Vagina (tissue), 2 donors: ENCODE data around the gene OR10H3. TPM values are rescaled to one million over a fixed set of nuclear protein-coding genes. Genes with fewer than 3 reads are reported as not detected.

Source experiments
- DNase-seq, 2 donors: peaks; one replicate each; pipeline ENCODE4 v3.0.0-alpha.2; 2017; ENCODE audit errors: extremely low spot score in 2 of 2
- H3K27ac ChIP-seq: fragments of 200-600 bp; sonication (generic); one replicate; pipeline ENCODE4 v1.5.1; 2019
- H3K27me3 ChIP-seq: fragments of 200-600 bp; sonication (generic); one replicate; pipeline ENCODE4 v1.5.1; 2019
- H3K36me3 ChIP-seq, 2 donors: fragments of 200-600 bp; sonication (generic); one replicate each; pipeline ENCODE4 v1.5.1; 2017 to 2019
- H3K4me1 ChIP-seq: fragments of 200-600 bp; sonication (generic); one replicate; pipeline ENCODE4 v1.5.1; 2019
- H3K4me3 ChIP-seq, 2 donors: fragments of 200-600 bp; sonication (generic); 1 replicate in 1 of 2; 2 replicates in 1 of 2; pipeline ENCODE4 v1.5.1; 2016 to 2019
- H3K9me3 ChIP-seq: fragments of 200-600 bp; sonication (generic); one replicate; pipeline ENCODE4 v1.5.1; 2019
- POLR2A ChIP-seq, 2 donors: fragments of 450-650 bp; IDR thresholded peaks; one replicate each; pipeline ENCODE4 v1.6.1; 2017; ENCODE audit warnings: antibody characterized with exemption in 2 of 2, mild to moderate bottlenecking in 2 of 2, moderate library complexity in 2 of 2
- POLR2AphosphoS5 ChIP-seq, 2 donors: sonication (generic); formaldehyde crosslinking; IDR thresholded peaks; one replicate each; pipeline ENCODE4 v1.9.0; 2017; ENCODE audit warnings: antibody characterized with exemption in 2 of 2, mild to moderate bottlenecking in 2 of 2, low read depth in 1 of 2; ENCODE audit not compliant: insufficient read depth in 1 of 2
- intact Hi-C: fragments of 100-400 bp; cut with DNase I; formaldehyde crosslinking; loops from one replicate; pipeline ENCODE4 v1.15.1; 2023
- total RNA-seq: library from RNA; depleted of rRNA; stranded (reverse); fragments of >200 nt; gene quantifications from one replicate; pipeline ENCODE4 v1.2.3, GENCODE V29; 2016
- TF ChIP-seq, protein P1 (sequence below), 3 experiments: fragments of 450-650 bp in 2 of 3; fragments of 200-600 bp in 1 of 3; sonication (generic) in 1 of 3; IDR thresholded peaks; one replicate each; pipeline ENCODE4 v1.5.1; 2017 to 2019; ENCODE audit warnings: antibody characterized with exemption in 3 of 3, mild to moderate bottlenecking in 2 of 3, moderate library complexity in 2 of 3

The OR10H3 gene, protein sequence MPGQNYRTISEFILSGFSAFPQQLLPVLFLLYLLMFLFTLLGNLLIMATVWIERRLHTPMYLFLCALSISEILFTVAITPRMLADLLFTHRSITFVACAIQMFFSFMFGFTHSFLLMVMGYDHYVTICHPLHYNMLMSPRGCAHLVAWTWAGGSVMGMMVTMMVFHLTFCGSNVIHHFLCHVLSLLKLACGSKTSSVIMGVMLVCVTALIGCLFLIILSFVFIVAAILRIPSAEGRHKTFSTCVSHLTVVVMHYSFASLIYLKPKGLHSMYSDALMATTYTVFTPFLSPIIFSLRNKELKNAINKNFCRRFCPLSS
- total RNA-seq: not detected

DNA sequence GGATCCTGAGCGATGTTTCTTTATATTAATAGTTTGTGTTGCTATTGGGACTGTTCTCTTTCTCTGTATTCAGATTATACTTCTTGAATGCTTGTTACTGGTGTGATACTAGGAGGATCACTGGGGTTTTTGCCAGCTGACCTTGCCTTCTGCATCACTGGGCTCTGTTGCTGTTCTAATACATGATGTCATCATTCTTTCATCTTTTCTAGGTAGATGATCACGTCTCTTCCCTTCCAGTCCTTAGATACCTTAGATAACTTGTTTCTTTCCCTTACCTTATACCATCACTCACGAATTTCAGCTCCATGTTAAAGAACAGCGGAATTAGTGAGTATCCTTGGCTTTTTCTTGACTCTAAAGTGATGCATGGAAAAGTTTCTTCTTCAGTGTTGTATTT lies at the start of gene OR10H3:
Gene OR10H3, plus strand, starts transcription at position 264 of the 400 bp plus-strand sequence. CDS start 3,408 bp downstream, outside the sequence.
- intact Hi-C loops: no loop called here
- H3K27me3 ChIP-seq: no peaks in the 10 kb centered on the region
- H3K9me3 ChIP-seq: no peaks in the 10 kb centered on the region
- no peak for DNase-seq
- TF ChIP-seq POLR2AphosphoS5 (IDR thresholded peaks at IDR 0.05; ENCODE audit: insufficient read depth in 1 of 2, low read depth in 1 of 2): no peak
- TF ChIP-seq, protein P1, sequence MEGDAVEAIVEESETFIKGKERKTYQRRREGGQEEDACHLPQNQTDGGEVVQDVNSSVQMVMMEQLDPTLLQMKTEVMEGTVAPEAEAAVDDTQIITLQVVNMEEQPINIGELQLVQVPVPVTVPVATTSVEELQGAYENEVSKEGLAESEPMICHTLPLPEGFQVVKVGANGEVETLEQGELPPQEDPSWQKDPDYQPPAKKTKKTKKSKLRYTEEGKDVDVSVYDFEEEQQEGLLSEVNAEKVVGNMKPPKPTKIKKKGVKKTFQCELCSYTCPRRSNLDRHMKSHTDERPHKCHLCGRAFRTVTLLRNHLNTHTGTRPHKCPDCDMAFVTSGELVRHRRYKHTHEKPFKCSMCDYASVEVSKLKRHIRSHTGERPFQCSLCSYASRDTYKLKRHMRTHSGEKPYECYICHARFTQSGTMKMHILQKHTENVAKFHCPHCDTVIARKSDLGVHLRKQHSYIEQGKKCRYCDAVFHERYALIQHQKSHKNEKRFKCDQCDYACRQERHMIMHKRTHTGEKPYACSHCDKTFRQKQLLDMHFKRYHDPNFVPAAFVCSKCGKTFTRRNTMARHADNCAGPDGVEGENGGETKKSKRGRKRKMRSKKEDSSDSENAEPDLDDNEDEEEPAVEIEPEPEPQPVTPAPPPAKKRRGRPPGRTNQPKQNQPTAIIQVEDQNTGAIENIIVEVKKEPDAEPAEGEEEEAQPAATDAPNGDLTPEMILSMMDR (IDR thresholded peaks at IDR 0.05): no peak
- no peak within 1 kb of the TSS for H3K4me3 ChIP-seq
- H3K36me3 ChIP-seq: no peaks in the 10 kb centered on the region
- H3K27ac ChIP-seq: no peak within 1 kb of the TSS
- H3K4me1 ChIP-seq: no peaks in the 10 kb centered on the region

DNA sequence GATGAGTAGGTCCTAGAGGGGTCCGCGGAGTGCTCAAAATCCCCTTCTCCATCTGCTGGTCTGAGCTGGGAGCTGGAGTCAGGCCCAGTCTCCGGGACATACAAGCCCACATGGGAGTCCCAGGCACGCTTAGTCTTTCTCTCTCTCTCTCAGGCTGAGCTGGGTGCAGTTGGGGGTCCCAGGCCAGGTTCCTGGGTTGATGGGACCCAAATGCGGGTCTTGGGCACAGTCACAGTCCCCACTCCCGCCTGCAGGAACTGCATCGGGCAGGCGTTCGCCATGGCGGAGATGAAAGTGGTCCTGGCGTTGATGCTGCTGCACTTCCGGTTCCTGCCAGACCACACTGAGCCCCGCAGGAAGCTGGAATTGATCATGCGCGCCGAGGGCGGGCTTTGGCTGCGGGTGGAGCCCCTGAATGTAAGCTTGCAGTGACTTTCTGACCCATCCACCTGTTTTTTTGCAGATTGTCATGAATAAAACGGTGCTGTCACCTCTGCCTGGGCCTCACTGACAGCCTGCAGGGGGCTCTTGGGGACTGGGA lies 41.1 kb upstream of the OR10H3 start:
- no peak for DNase-seq
- intact Hi-C loops: no loop called here
- no peak overlapping the region for H3K4me3 ChIP-seq

DNA sequence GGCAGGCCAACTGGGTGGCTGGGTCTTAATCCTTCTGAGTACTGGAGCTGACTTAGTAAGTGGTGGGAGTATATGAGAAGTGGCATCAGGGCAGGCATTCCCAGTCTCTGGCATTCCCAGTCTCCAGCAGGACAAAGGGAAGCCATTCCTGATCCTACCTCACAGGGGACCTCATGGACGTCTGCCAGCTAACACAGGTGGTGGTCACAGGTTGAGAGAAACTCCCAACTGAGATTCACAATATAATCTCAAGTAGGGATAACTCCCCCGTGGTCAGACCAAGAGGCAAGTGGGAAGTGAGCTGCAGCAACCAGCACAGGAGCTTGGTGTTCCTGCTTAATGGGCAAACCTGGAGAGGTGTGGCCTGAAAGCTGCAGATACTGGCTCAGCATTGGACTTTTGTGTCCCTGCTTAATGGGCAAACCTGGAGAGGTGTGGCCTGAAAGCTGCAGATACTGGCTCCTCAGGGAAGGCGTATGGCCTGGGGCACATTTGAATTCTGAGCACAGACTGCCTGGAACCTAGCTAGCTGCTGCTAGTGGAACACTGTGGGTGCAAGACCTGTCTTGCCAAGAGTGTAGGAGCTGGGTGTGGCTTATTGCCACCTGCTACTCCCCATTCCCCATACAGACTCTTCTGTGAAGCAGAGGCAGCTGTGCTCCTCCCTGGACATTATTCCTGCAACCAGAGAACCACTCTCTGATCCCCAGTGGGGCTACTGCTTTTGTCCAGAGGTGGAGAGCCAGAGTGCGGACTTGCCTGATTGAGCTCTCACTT lies 35.8 kb upstream of the OR10H3 start:
- Histone ChIP-seq H3K36me3 (no peaks in the 10 kb centered on the region), H3K4me3 (no peak overlapping the region), H3K27ac (no peak overlapping the region), H3K9me3 (no peaks in the 10 kb centered on the region), H3K4me1 (peaks cover 25% of the 10 kb centered on the region), H3K27me3 (no peaks in the 10 kb centered on the region)
- intact Hi-C loops: no loop called here
- DNase-seq: no peak
- no peak for TF ChIP-seq POLR2A (IDR thresholded peaks at IDR 0.05)
- peak in 1 of 2 donors; percentile 19 for TF ChIP-seq POLR2AphosphoS5 (IDR thresholded peaks at IDR 0.05; ENCODE audit: insufficient read depth in 1 of 2, low read depth in 1 of 2)

More for the DNA sequence above, 41.1 kb upstream of the OR10H3 start:
- Histone ChIP-seq H3K36me3 (no peaks in the 10 kb centered on the region), H3K4me1 (peaks cover 2% of the 10 kb centered on the region), H3K27ac (no peak overlapping the region), H3K27me3 (no peaks in the 10 kb centered on the region), H3K9me3 (no peaks in the 10 kb centered on the region)
- no peak for TF ChIP-seq POLR2A (IDR thresholded peaks at IDR 0.05)
- TF ChIP-seq POLR2AphosphoS5 (IDR thresholded peaks at IDR 0.05; ENCODE audit: insufficient read depth in 1 of 2, low read depth in 1 of 2): no peak
- TF ChIP-seq, protein P1 (IDR thresholded peaks at IDR 0.05): no peak

DNA sequence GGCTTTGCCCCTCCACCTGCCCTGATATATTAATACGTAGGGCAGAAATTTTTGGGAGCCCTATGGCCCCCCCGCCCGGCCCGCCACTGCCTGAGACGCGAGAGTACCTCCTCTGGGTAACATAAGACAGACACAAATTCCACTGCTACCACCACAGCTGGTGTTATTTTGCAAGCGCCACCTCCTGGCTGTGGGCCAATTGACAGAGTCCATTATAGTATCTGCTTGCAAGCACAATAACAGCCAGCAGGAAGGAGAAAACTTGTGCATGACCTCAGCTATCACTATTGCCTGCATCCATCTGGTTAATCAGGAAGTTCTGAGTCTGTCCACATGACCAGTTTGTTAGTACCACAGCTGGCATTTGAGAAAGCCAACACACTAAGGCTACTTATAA lies 35.3 kb upstream of the OR10H3 start:
- no peaks in the 10 kb centered on the region for H3K27me3 ChIP-seq
- DNase-seq: no peak
- no peaks in the 10 kb centered on the region for H3K36me3 ChIP-seq
- no peaks in the 10 kb centered on the region for H3K9me3 ChIP-seq
- intact Hi-C loops: no loop called here
- H3K4me1 ChIP-seq: peaks cover 25% of the 10 kb centered on the region
- TF ChIP-seq POLR2A (IDR thresholded peaks at IDR 0.05) (no peak), POLR2AphosphoS5 (IDR thresholded peaks at IDR 0.05; ENCODE audit: insufficient read depth in 1 of 2, low read depth in 1 of 2) (no peak)
- TF ChIP-seq, protein P1 (IDR thresholded peaks at IDR 0.05): no peak
- no peak overlapping the region for H3K27ac ChIP-seq
- no peak overlapping the region for H3K4me3 ChIP-seq

DNA sequence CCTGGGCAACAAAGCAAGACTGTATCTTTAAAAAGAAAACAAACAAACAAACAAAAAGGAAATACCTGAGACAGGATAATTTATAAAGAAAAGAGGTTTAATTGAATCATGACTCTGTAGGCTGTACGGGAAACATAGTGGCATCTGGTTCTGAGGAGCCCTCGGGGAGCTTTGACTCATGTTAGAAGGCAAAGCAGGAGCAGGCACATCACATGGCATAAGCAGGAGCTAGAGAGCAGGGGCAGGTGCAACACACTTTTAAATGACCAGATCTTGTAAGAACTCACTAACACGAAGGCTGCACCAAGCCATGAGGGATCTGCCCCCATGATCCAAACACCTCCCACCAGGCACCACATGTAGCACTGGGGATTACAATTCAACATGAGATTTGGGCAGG lies 23.1 kb upstream of the OR10H3 start:
- Histone ChIP-seq H3K4me3 (no peak overlapping the region), H3K4me1 (no peaks in the 10 kb centered on the region), H3K36me3 (no peaks in the 10 kb centered on the region), H3K27me3 (no peaks in the 10 kb centered on the region), H3K27ac (no peak overlapping the region), H3K9me3 (no peaks in the 10 kb centered on the region)
- no peak for DNase-seq
- intact Hi-C loops: no loop called here
- TF ChIP-seq POLR2AphosphoS5 (IDR thresholded peaks at IDR 0.05; ENCODE audit: insufficient read depth in 1 of 2, low read depth in 1 of 2): no peak
- TF ChIP-seq, protein P1 (IDR thresholded peaks at IDR 0.05): no peak
- TF ChIP-seq POLR2A (IDR thresholded peaks at IDR 0.05): no peak
